ENCODE measurements around the gene STAP1. TPM values are rescaled to one million over a fixed set of nuclear protein-coding genes. Genes with fewer than 3 reads are reported as not detected.

The STAP1 gene
- total RNA-seq, 3 donors from 2014 or later, result 0.32 TPM; not detected in 2

GRCh38 chr4:67576059-67576466, 17.5 kb downstream of the STAP1 start:
- Histone ChIP-seq H3K4me3 (no peak overlapping the region), H3K9me3 (no peaks in the 10 kb centered on the region), H3K36me3 (no peaks in the 10 kb centered on the region), H3K4me1 (no peaks in the 10 kb centered on the region), H3K27ac (no peak overlapping the region), H3K27me3 (no peaks in the 10 kb centered on the region)
- no peak for DNase-seq (ENCODE audit: low spot score in 2 of 2)
- no peak for TF ChIP-seq CTCF (IDR thresholded peaks at IDR 0.05)
- no peak for TF ChIP-seq POLR2AphosphoS5 (IDR thresholded peaks at IDR 0.05)
- intact Hi-C loops (cut with DNase I; ENCODE audit: low total_unique reads), result no loop called here

- TF ChIP-seq POLR2A (IDR thresholded peaks at IDR 0.05), result no peak
- no peak for TF ChIP-seq POLR2AphosphoS5 (IDR thresholded peaks at IDR 0.05)
- no peak for TF ChIP-seq CTCF (IDR thresholded peaks at IDR 0.05)
- Histone ChIP-seq H3K27ac (no peak overlapping the region), H3K9me3 (no peaks in the 10 kb centered on the region), H3K4me1 (no peaks in the 10 kb centered on the region), H3K4me3 (no peak overlapping the region), H3K27me3 (no peaks in the 10 kb centered on the region), H3K36me3 (no peaks in the 10 kb centered on the region)
- no peak for DNase-seq (ENCODE audit: low spot score in 2 of 2)
- intact Hi-C loops (cut with DNase I; ENCODE audit: low total_unique reads), result no loop called here
These were observed 18.0 kb downstream of the STAP1 start for GRCh38 chr4:67576538-67576937.

- Histone ChIP-seq H3K27me3 (no peaks in the 10 kb centered on the region), H3K4me3 (no peak overlapping the region), H3K9me3 (no peaks in the 10 kb centered on the region), H3K4me1 (no peaks in the 10 kb centered on the region), H3K36me3 (no peaks in the 10 kb centered on the region), H3K27ac (no peak overlapping the region)
- no peak for DNase-seq (ENCODE audit: low spot score in 2 of 2)
- intact Hi-C loops (cut with DNase I; ENCODE audit: low total_unique reads), result no loop called here
- TF ChIP-seq POLR2AphosphoS5 (IDR thresholded peaks at IDR 0.05), result no peak
- no peak for TF ChIP-seq CTCF (IDR thresholded peaks at IDR 0.05)
- TF ChIP-seq POLR2A (IDR thresholded peaks at IDR 0.05), result no peak
These were observed 22.1 kb downstream of the STAP1 start for GRCh38 chr4:67580577-67580976.

GRCh38 chr4:67581208-67581857, 22.8 kb downstream of the STAP1 start:
- H3K4me1 ChIP-seq, result no peaks in the 10 kb centered on the region
- intact Hi-C loops (cut with DNase I; ENCODE audit: low total_unique reads), result no loop called here
- TF ChIP-seq POLR2A (IDR thresholded peaks at IDR 0.05) (no peak), CTCF (IDR thresholded peaks at IDR 0.05) (no peak), POLR2AphosphoS5 (IDR thresholded peaks at IDR 0.05) (no peak)
- no peaks in the 10 kb centered on the region for H3K36me3 ChIP-seq
- no peak overlapping the region for H3K27ac ChIP-seq
- no peak overlapping the region for H3K4me3 ChIP-seq
- H3K27me3 ChIP-seq, result no peaks in the 10 kb centered on the region
- DNase-seq (ENCODE audit: low spot score in 2 of 2), result no peak
- no peaks in the 10 kb centered on the region for H3K9me3 ChIP-seq

GRCh38 chr4:67581913-67582312, 23.4 kb downstream of the STAP1 start:
- TF ChIP-seq POLR2A (IDR thresholded peaks at IDR 0.05) (no peak), POLR2AphosphoS5 (IDR thresholded peaks at IDR 0.05) (no peak), CTCF (IDR thresholded peaks at IDR 0.05) (no peak)

More at GRCh38 chr4:67581913-67582312, 23.4 kb downstream of the STAP1 start:
- Histone ChIP-seq H3K36me3 (no peaks in the 10 kb centered on the region), H3K9me3 (no peaks in the 10 kb centered on the region), H3K4me3 (no peak overlapping the region), H3K4me1 (no peaks in the 10 kb centered on the region), H3K27me3 (no peaks in the 10 kb centered on the region), H3K27ac (no peak overlapping the region)
- intact Hi-C loops (cut with DNase I; ENCODE audit: low total_unique reads), result no loop called here
- no peak for DNase-seq (ENCODE audit: low spot score in 2 of 2)
